ENCODE results near the gene ACSL3.
A peak's percentile ranks its signal among the peaks of the same experiment; 100 is the strongest.

Gene ACSL3

DNA sequence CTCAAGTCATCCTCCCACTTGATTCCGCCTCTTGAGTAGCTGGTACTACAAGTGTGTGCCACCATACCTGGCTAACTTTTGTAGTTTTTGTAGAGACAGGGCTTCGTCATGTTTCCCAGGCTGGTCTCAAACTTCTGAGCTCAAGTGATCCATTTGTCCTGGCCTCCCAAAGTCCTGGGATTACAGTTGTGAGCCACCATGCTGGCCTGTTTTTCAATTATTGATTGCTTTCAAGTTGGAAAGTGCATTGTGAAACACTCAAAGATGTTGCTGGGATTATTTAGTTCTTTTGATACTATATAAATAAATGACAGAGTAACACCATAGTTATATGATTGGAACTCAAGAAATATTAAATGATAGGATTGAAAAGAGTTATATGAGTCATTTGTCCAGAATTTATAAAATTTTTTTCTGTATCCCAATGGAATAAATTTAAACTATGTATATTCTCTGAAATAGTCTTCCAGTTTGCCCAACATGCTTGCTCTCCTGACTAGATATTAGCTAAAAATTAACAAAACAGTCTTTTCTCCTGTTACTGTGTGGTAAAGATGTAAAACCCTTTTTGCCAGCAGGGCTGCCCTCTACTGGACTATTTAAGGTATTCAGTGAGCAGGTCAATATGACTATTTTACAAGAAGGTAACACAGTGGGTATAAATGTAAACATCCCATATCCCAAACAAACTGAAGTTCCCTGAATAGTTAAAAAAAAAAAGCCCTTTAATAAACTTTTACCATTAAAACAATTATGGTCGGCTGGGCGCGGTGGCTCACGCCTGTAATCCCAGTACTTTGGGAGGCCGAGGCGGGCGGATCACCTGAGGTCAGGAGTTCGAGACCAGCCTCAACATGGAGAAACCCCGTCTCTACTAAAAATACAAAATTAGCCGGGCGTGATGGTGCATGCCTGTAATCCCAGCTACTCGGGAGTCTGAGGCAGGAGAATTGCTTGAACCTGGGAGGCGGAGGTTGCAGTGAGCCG is 42.7 kb downstream of the ACSL3 start:
- TF ChIP-seq, protein P1, sequence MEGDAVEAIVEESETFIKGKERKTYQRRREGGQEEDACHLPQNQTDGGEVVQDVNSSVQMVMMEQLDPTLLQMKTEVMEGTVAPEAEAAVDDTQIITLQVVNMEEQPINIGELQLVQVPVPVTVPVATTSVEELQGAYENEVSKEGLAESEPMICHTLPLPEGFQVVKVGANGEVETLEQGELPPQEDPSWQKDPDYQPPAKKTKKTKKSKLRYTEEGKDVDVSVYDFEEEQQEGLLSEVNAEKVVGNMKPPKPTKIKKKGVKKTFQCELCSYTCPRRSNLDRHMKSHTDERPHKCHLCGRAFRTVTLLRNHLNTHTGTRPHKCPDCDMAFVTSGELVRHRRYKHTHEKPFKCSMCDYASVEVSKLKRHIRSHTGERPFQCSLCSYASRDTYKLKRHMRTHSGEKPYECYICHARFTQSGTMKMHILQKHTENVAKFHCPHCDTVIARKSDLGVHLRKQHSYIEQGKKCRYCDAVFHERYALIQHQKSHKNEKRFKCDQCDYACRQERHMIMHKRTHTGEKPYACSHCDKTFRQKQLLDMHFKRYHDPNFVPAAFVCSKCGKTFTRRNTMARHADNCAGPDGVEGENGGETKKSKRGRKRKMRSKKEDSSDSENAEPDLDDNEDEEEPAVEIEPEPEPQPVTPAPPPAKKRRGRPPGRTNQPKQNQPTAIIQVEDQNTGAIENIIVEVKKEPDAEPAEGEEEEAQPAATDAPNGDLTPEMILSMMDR (IDR thresholded peaks at IDR 0.05; ENCODE audit: control extremely low read depth, extremely low read depth, low read depth, missing control alignments), result peak; percentile 64
- ChIA-PET POLR2A (interaction anchor here (0.7 kb wide), 1 partner anchor 218 kb away, joined by 3 read pairs; no protein-coding TSS in a partner anchor), CTCF (interaction anchor here (0.6 to 5.7 kb wide), 33 partner anchors 8 to 845 kb away, joined by 3 to 84 read pairs (median 5); no protein-coding TSS in a partner anchor)
- DNase-seq (ENCODE audit: extremely low spot score), result peak; percentile 66

- CTCF ChIA-PET, result interaction anchor here (0.8 to 4.9 kb wide), 5 partner anchors 22 to 254 kb away, joined by 3 to 44 read pairs (median 5); no protein-coding TSS in a partner anchor
Measured at GRCh38 chr2:222904557-222905258, 43.9 kb downstream of the ACSL3 start.

DNA sequence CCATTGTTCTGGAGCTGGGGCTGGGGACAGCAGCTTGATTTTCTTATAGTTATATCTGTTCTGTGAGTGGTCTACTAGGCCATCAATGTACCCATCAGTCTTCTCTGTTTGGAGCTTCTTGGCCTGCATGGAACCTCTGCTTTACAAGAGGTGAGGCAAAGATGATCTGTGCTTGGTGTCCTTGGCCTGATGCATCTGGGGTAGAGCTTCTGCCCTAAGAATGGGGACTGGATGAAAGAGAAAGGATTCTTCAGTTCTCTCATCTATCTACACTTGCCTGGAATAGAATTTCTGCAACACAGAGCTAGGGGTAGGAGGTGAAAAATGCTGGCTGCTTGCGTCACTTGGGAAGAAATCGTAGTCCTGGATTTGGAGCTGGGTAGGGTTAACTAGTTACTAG is 46.2 kb downstream of the ACSL3 start:
- CTCF ChIA-PET, result interaction anchor here (0.6 to 4.9 kb wide), 12 partner anchors 8 to 218 kb away, joined by 3 to 44 read pairs (median 5); no protein-coding TSS in a partner anchor
- no peak for DNase-seq (ENCODE audit: extremely low spot score)
- POLR2A ChIA-PET, result no interaction called here
- TF ChIP-seq, protein P1 (IDR thresholded peaks at IDR 0.05; ENCODE audit: control extremely low read depth, extremely low read depth, low read depth, missing control alignments), result no peak

More at GRCh38 chr2:222904557-222905258, 43.9 kb downstream of the ACSL3 start:
- DNase-seq (ENCODE audit: extremely low spot score), result no peak
- POLR2A ChIA-PET, result no interaction called here
- TF ChIP-seq, protein P1 (IDR thresholded peaks at IDR 0.05; ENCODE audit: control extremely low read depth, extremely low read depth, low read depth, missing control alignments), result no peak

DNA sequence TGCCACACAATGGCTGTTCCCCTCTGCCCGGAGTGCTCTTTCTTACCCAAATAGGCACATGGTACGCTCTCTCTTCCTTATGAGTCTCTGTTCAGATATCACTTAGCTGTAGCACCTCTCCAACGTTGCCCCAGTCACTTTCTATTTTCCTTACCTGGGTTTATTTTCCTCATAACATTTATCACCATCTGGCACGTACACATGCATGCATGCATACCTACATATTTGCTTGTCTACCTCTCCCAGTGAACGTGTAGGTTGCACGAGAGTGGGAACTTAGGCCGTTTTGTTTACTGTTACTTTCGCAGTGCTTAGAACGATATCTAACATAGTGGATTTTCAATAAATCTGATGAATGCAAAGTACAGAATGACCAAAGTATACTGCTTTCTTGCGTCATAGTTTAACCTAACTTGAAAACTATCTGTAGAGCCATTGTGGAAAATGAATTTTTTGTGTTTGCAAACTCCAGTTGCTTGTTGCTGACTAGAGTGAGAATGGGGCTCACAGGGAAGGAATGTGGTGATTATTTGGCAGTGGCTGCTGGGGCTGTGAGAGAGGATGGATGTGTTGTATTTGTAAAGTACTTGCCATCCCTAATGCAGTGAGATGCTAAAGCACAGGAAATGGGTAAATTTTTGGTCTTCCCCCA is 47.1 kb downstream of the ACSL3 start:
- POLR2A ChIA-PET, result no interaction called here
- TF ChIP-seq, protein P1 (IDR thresholded peaks at IDR 0.05; ENCODE audit: control extremely low read depth, extremely low read depth, low read depth, missing control alignments), result no peak
- DNase-seq (ENCODE audit: extremely low spot score), result no peak
- CTCF ChIA-PET, result interaction anchor here (1.0 to 4.9 kb wide), 9 partner anchors 7 to 216 kb away, joined by 3 to 44 read pairs (median 5); no protein-coding TSS in a partner anchor

DNA sequence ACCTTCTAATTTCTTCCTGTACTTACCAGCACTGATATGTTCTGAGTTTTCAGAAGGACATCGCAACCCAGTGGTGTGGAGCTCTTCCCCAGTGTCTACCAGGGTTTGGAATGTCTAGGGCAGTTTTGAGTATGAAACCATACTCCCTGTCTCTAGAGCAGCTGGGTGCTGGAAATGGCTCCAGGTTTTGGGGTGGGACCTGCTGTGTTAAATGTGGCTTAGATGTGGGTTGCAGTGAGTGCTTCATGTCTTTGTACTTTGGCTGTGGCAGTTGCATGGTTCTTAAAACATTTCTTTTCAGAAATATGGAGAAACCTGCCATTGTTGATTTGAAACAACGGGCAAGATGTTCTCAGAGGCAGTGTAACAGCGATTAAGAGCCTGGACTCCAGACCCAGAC is 48.5 kb downstream of the ACSL3 start:
- ChIA-PET CTCF (interaction anchor here (0.8 to 4.9 kb wide), 6 partner anchors 16 to 218 kb away, joined by 3 to 44 read pairs (median 13); no protein-coding TSS in a partner anchor), POLR2A (no interaction called here)
- TF ChIP-seq, protein P1 (IDR thresholded peaks at IDR 0.05; ENCODE audit: control extremely low read depth, extremely low read depth, low read depth, missing control alignments), result no peak
- DNase-seq (ENCODE audit: extremely low spot score), result no peak
